Transverse colon (tissue), 4 donors: ENCODE measurements around the gene GPR17.

Experiments used
- CTCF ChIP-seq, 5 experiments: fragments of 200-600 bp in 3 of 5; fragments of 450-650 bp in 2 of 5; sonication (generic) in 3 of 5; IDR thresholded peaks; 1 replicate in 2 of 5; 2 replicates in 3 of 5; pipeline ENCODE4 v1.5.1; 2016 to 2017; ENCODE audit warnings: antibody characterized with exemption in 5 of 5, inconsistent platforms in 3 of 5, mild to moderate bottlenecking in 2 of 5, moderate library complexity in 1 of 5
- POLR2AphosphoS5 ChIP-seq, 3 donors: sonication (generic); formaldehyde crosslinking; IDR thresholded peaks; one replicate each; pipeline ENCODE4 v1.6.1; 2016; ENCODE audit warnings: antibody characterized with exemption in 3 of 3

- no peak for TF ChIP-seq CTCF (IDR thresholded peaks at IDR 0.05)
- TF ChIP-seq POLR2AphosphoS5 (IDR thresholded peaks at IDR 0.05): no peak
Observed at GRCh38 chr2:127608061-127609030, 37.6 kb upstream of the GPR17 start.
